Measurements from ENCODE around the gene AKAP6. TPM values are rescaled to one million over a fixed set of nuclear protein-coding genes. Genes with fewer than 3 reads are reported as not detected.

Gene AKAP6
- total RNA-seq, 1 experiment from 2014 or later = 1.9 TPM

- TF ChIP-seq ATF3 (IDR thresholded peaks at IDR 0.05) = no peak
These were observed 217.1 kb downstream of the AKAP6 start (continued) for GRCh38 chr14:32546246-32546645.

GRCh38 chr14:32552766-32553165 lies 223.7 kb downstream of the AKAP6 start:
- Histone ChIP-seq H3K4me2 (ENCODE audit: low read length) (no peak overlapping the region), H3K79me2 (ENCODE audit: insufficient read depth, low read length) (no peaks in the 10 kb centered on the region), H2AFZ (ENCODE audit: low read depth, low read length, poor library complexity, severe bottlenecking) (no peak overlapping the region), H3K4me1 (ENCODE audit: control insufficient read depth in 1 of 2, insufficient read depth in 2 of 2, low read length in 2 of 2) (no peaks in the 10 kb centered on the region), H3K9ac (ENCODE audit: low read length) (no peak overlapping the region), H3K9me2 (ENCODE audit: insufficient read depth) (no peaks in the 10 kb centered on the region), H3K9me3 (ENCODE audit: control insufficient read depth in 1 of 2, insufficient read depth in 1 of 2, low read depth in 1 of 2, low read length in 2 of 2) (no peaks in the 10 kb centered on the region), H3K36me3 (ENCODE audit: control insufficient read depth in 1 of 2, insufficient read depth in 2 of 2, low read length in 2 of 2) (no peaks in the 10 kb centered on the region), H3K27me3 (ENCODE audit: insufficient read depth, low read length) (no peaks in the 10 kb centered on the region), H4K20me1 (ENCODE audit: insufficient read depth) (no peaks in the 10 kb centered on the region), H3K4me3 (replicated peaks in 1 of 2; ENCODE audit: low read depth in 1 of 2, low read length in 2 of 2) (no peak overlapping the region), H3K27ac (ENCODE audit: low read depth, low read length) (no peak overlapping the region)
- DNase-seq (ENCODE audit: low read depth, low spot score) = no peak
- BruUV-seq (replicated peaks) = no TSS peak
- ChIA-PET RAD21 (ENCODE audit: low non-redundant PET in 1 of 2, low total read pairs in 2 of 2, uncharacterized antibody in 2 of 2, unreplicated experiment in 2 of 2) (no interaction called here), CTCF (interaction anchor here (1.7 kb wide), 1 partner anchor 8 kb away, joined by 4 read pairs; no protein-coding TSS in a partner anchor), POLR2A (no interaction called here)
- no peak for TF ChIP-seq ATF3 (IDR thresholded peaks at IDR 0.05)
- no peak for TF ChIP-seq YY1 (IDR thresholded peaks at IDR 0.05; ENCODE audit: extremely low read depth, insufficient replicate concordance, low read depth, low read length)
- no peak for TF ChIP-seq SRF (IDR thresholded peaks at IDR 0.05; ENCODE audit: low read depth)
- TF ChIP-seq POLR2AphosphoS5 (IDR thresholded peaks at IDR 0.05; ENCODE audit: low read depth, low read length) = no peak
- no peak for TF ChIP-seq ZFX (IDR thresholded peaks at IDR 0.05)
- no peak for TF ChIP-seq CTCF (IDR thresholded peaks at IDR 0.05 in 2 of 3, conservative IDR thresholded peaks at IDR 0.05 in 1 of 3; ENCODE audit: borderline replicate concordance in 1 of 3, insufficient read depth in 1 of 3, low read depth in 2 of 3, low read length in 2 of 3)
- TF ChIP-seq RAD21 (IDR thresholded peaks at IDR 0.05; ENCODE audit: low read depth) = no peak
- no peak for TF ChIP-seq SP1 (IDR thresholded peaks at IDR 0.05; ENCODE audit: low read depth)
- TF ChIP-seq POLR2A (IDR thresholded peaks at IDR 0.05; ENCODE audit: borderline replicate concordance, extremely low read depth, insufficient read depth, insufficient read length) = no peak
- TF ChIP-seq TCF7L2 (IDR thresholded peaks at IDR 0.05; ENCODE audit: borderline replicate concordance, extremely low read depth, insufficient read depth, insufficient read length) = no peak
- TF ChIP-seq MAX (IDR thresholded peaks at IDR 0.05) = no peak
- no peak for TF ChIP-seq REST (IDR thresholded peaks at IDR 0.05; ENCODE audit: low read depth)
- TF ChIP-seq EGR1 (IDR thresholded peaks at IDR 0.05; ENCODE audit: low read depth) = no peak
- no peak for TF ChIP-seq CEBPB (IDR thresholded peaks at IDR 0.05; ENCODE audit: low read depth)
- TF ChIP-seq EZH2 (IDR thresholded peaks at IDR 0.05) = no peak
- no peak for TF ChIP-seq ZNF274 (IDR thresholded peaks at IDR 0.05; ENCODE audit: low read depth, low read length)
- TF ChIP-seq EZH2phosphoT487 (IDR thresholded peaks at IDR 0.05; ENCODE audit: borderline replicate concordance) = no peak
- intact Hi-C loops (cut with micrococcal nuclease) = no loop called here
- no peak for ATAC-seq
